Upper lobe of right lung (tissue), 1 donor: ENCODE measurements around the gene ZNF680. TPM values are rescaled to one million over a fixed set of nuclear protein-coding genes. Genes with fewer than 3 reads are reported as not detected.

Source experiments
- ATAC-seq: fragments of 200-7000 bp; cut with Tn5 transposase; one replicate; pipeline ENCODE4 v1.9.1; 2020; ENCODE audit warnings: mild to moderate bottlenecking, moderate library complexity
- DNase-seq: peaks from one replicate; pipeline ENCODE4 v3.0.0-alpha.2; 2020
- H3K27ac ChIP-seq: fragments of 200-600 bp; one replicate; pipeline ENCODE4 v1.8.0; 2022
- H3K27me3 ChIP-seq: fragments of 200-600 bp; one replicate; pipeline ENCODE4 v1.8.0; 2022; ENCODE audit warnings: mild to moderate bottlenecking
- H3K36me3 ChIP-seq: fragments of 200-600 bp; one replicate; pipeline ENCODE4 v1.8.0; 2022
- H3K4me1 ChIP-seq: fragments of 200-600 bp; one replicate; pipeline ENCODE4 v1.8.0; 2022
- H3K4me3 ChIP-seq: fragments of 200-600 bp; one replicate; pipeline ENCODE4 v1.8.0; 2022; ENCODE audit warnings: mild to moderate bottlenecking
- H3K9me3 ChIP-seq: fragments of 200-600 bp; one replicate; pipeline ENCODE4 v1.8.0; 2022
- CTCF ChIP-seq: fragments of 200-600 bp; IDR thresholded peaks from one replicate; pipeline ENCODE4 v1.8.0; 2022; ENCODE audit warnings: antibody characterized with exemption
- intact Hi-C: fragments of 100-400 bp; cut with DNase I; formaldehyde crosslinking; loops from one replicate; pipeline ENCODE4 v1.11.0; 2022
- total RNA-seq: library from RNA; stranded (reverse); fragmentation: NEBNext Ultra II Directional; extraction: Animal tissue kit (Norgen Biotek cat#: 25700); gene quantifications from one replicate; pipeline ENCODE4 v1.2.1, GENCODE V29; 2021
- donor health status: DM: no; HTN: yes; CAD: no; lungs with severe emphysema.

Gene ZNF680
- total RNA-seq, 1 donor from 2014 or later: 17.3 TPM

GRCh38 chr7:64551375-64552142, 11.3 kb downstream of the ZNF680 start:
- intact Hi-C loops: no loop called here
- H3K27ac ChIP-seq: no peak overlapping the region

GRCh38 chr7:64544010-64544409, 18.9 kb downstream of the ZNF680 start:
- H3K4me1 ChIP-seq: no peaks in the 10 kb centered on the region
- no peak for TF ChIP-seq CTCF
- H3K36me3 ChIP-seq: peaks cover 26% of the 10 kb centered on the region
- intact Hi-C loops: no loop called here
- DNase-seq: no peak
- no peaks in the 10 kb centered on the region for H3K9me3 ChIP-seq
- no peak overlapping the region for H3K27ac ChIP-seq
- H3K27me3 ChIP-seq: no peaks in the 10 kb centered on the region
- H3K4me3 ChIP-seq: no peak overlapping the region
- no peak for ATAC-seq

More at GRCh38 chr7:64551375-64552142, 11.3 kb downstream of the ZNF680 start:
- no peak for DNase-seq
- Histone ChIP-seq H3K4me3 (no peak overlapping the region), H3K9me3 (no peaks in the 10 kb centered on the region), H3K36me3 (no peaks in the 10 kb centered on the region), H3K27me3 (no peaks in the 10 kb centered on the region), H3K4me1 (no peaks in the 10 kb centered on the region)
- no peak for TF ChIP-seq CTCF
- ATAC-seq: no peak

- H3K4me3 ChIP-seq: no peak overlapping the region
- no peak for ATAC-seq
- H3K4me1 ChIP-seq: no peaks in the 10 kb centered on the region
- TF ChIP-seq CTCF: no peak
- intact Hi-C loops: no loop called here
- DNase-seq: no peak
- no peaks in the 10 kb centered on the region for H3K27me3 ChIP-seq
- H3K27ac ChIP-seq: no peak overlapping the region
- H3K9me3 ChIP-seq: peaks cover 6% of the 10 kb centered on the region
- peaks cover 26% of the 10 kb centered on the region for H3K36me3 ChIP-seq
Measured at GRCh38 chr7:64541438-64542359, 21.2 kb downstream of the ZNF680 start.

- ATAC-seq: no peak
Measured at GRCh38 chr7:64533756-64534155, 29.1 kb downstream of the ZNF680 start.

GRCh38 chr7:64528770-64529169, 34.1 kb downstream of the ZNF680 start:
- Histone ChIP-seq H3K27me3 (no peaks in the 10 kb centered on the region), H3K27ac (no peak overlapping the region), H3K9me3 (peaks cover 74% of the 10 kb centered on the region), H3K4me1 (no peaks in the 10 kb centered on the region), H3K36me3 (peaks cover 15% of the 10 kb centered on the region), H3K4me3 (no peak overlapping the region)
- no peak for ATAC-seq
- no peak for TF ChIP-seq CTCF
- intact Hi-C loops: no loop called here
- DNase-seq: no peak

More at GRCh38 chr7:64533756-64534155, 29.1 kb downstream of the ZNF680 start:
- H3K4me3 ChIP-seq: no peak overlapping the region
- intact Hi-C loops: no loop called here
- peaks cover 24% of the 10 kb centered on the region for H3K36me3 ChIP-seq
- H3K4me1 ChIP-seq: no peaks in the 10 kb centered on the region
- no peak for TF ChIP-seq CTCF
- H3K9me3 ChIP-seq: peaks cover 36% of the 10 kb centered on the region
- H3K27ac ChIP-seq: no peak overlapping the region
- H3K27me3 ChIP-seq: no peaks in the 10 kb centered on the region
- DNase-seq: no peak
